GM23338 (cell line): ENCODE results near the gene SIX5. TPM values are rescaled to one million over a fixed set of nuclear protein-coding genes. Genes with fewer than 3 reads are reported as not detected.

Source experiments
- ATAC-seq: fragments of 200-7000 bp; cut with Tn5 transposase; 3 replicates; pipeline ENCODE4 v1.9.1; 2020
- DNase-seq: peaks from one replicate; pipeline ENCODE4 v3.0.0-alpha.2; 2015; ENCODE audit warnings: low spot score
- H2AFZ ChIP-seq: fragments of 200-600 bp; sonication (generic); 2 replicates; pipeline ENCODE4 v1.8.0; 2016; ENCODE audit warnings: antibody characterized with exemption, mild to moderate bottlenecking, moderate library complexity
- H3F3A ChIP-seq: fragments of 200-600 bp; sonication (generic); replicated peaks from 2 replicates; pipeline ENCODE4 v1.8.0; 2017; ENCODE audit warnings: antibody characterized with exemption, mixed run types, low read depth
- H3K27ac ChIP-seq: fragments of 200-600 bp; sonication (generic); 2 replicates; pipeline ENCODE4 v1.6.1; 2016; ENCODE audit warnings: low read depth
- H3K27me3 ChIP-seq: fragments of 200-600 bp; sonication (generic); 2 replicates; pipeline ENCODE4 v1.8.0; 2016; ENCODE audit warnings: mild to moderate bottlenecking, mixed run types, moderate library complexity; ENCODE audit not compliant: insufficient read depth
- H3K36me3 ChIP-seq: fragments of 200-600 bp; sonication (generic); 2 replicates; pipeline ENCODE4 v1.8.0; 2016; ENCODE audit warnings: mild to moderate bottlenecking; ENCODE audit not compliant: insufficient read depth
- H3K4me1 ChIP-seq: fragments of 200-600 bp; sonication (generic); 2 replicates; pipeline ENCODE4 v1.8.0; 2016; ENCODE audit warnings: mild to moderate bottlenecking, moderate library complexity; ENCODE audit not compliant: insufficient read depth
- H3K4me2 ChIP-seq: fragments of 200-600 bp; sonication (generic); 2 replicates; pipeline ENCODE4 v1.7.1; 2017; ENCODE audit warnings: mixed run types
- H3K4me3 ChIP-seq: fragments of 200-600 bp; sonication (generic); 2 replicates; pipeline ENCODE4 v1.6.1; 2016; ENCODE audit warnings: mixed run types
- H3K79me2 ChIP-seq: fragments of 200-600 bp; sonication (generic); replicated peaks from 2 replicates; pipeline ENCODE4 v1.8.0; 2017; ENCODE audit warnings: mild to moderate bottlenecking; ENCODE audit not compliant: insufficient read depth
- H3K9me2 ChIP-seq: fragments of 200-600 bp; sonication (generic); 2 replicates; pipeline ENCODE4 v1.8.0; 2017; ENCODE audit not compliant: insufficient read depth
- H4K20me1 ChIP-seq: fragments of 200-600 bp; sonication (generic); replicated peaks from 2 replicates; pipeline ENCODE4 v1.8.0; 2017; ENCODE audit warnings: mild to moderate bottlenecking; ENCODE audit not compliant: insufficient read depth
- H3K27ac Mint-ChIP-seq: 2 replicates; pipeline ENCODE4 v1.8.0; 2020; ENCODE audit warnings: inconsistent platforms, mild to moderate bottlenecking, moderate library complexity, mixed read lengths
- H3K27me3 Mint-ChIP-seq: 3 replicates; pipeline ENCODE4 v1.8.0; 2022; ENCODE audit warnings: low read depth, mild to moderate bottlenecking, moderate library complexity, mixed read lengths, inconsistent platforms; ENCODE audit not compliant: insufficient read depth, poor library complexity
- H3K36me3 Mint-ChIP-seq: 3 replicates; pipeline ENCODE4 v1.8.0; 2021; ENCODE audit warnings: low read depth, mild to moderate bottlenecking, inconsistent platforms, moderate library complexity, mixed read lengths
- H3K4me1 Mint-ChIP-seq: 3 replicates; pipeline ENCODE4 v1.8.0; 2020; ENCODE audit warnings: mild to moderate bottlenecking, inconsistent platforms, mixed read lengths
- H3K4me3 Mint-ChIP-seq: 3 replicates; pipeline ENCODE4 v1.8.0; 2021; ENCODE audit warnings: moderate library complexity, mild to moderate bottlenecking, inconsistent platforms, mixed read lengths
- H3K9me3 Mint-ChIP-seq: 3 replicates; pipeline ENCODE4 v1.8.0; 2020; ENCODE audit warnings: moderate library complexity, mild to moderate bottlenecking, inconsistent platforms, mixed read lengths
- EZH2 ChIP-seq: fragments of 200-600 bp; sonication (generic); IDR thresholded peaks from one replicate; pipeline ENCODE4 v1.8.0; 2017; ENCODE audit warnings: antibody characterized with exemption, mild to moderate bottlenecking, low read depth; ENCODE audit not compliant: unreplicated experiment
- POLR2AphosphoS5 ChIP-seq: IDR thresholded peaks from 2 replicates; pipeline ENCODE4 v1.6.1; 2016; ENCODE audit warnings: antibody characterized with exemption, low read depth
- REST ChIP-seq: IDR thresholded peaks from one replicate; pipeline ENCODE4 v1.6.1; 2018; ENCODE audit warnings: antibody characterized with exemption; ENCODE audit not compliant: unreplicated experiment
- STAT1 ChIP-seq: IDR thresholded peaks from one replicate; pipeline ENCODE4 v1.6.1; 2016; ENCODE audit warnings: antibody characterized with exemption; ENCODE audit not compliant: unreplicated experiment
- ZNF114 ChIP-seq: fragments of 250-450 bp; sonication (Bioruptor Pico); IDR thresholded peaks from 2 replicates; pipeline ENCODE4 v1.5.0; 2020; ENCODE audit warnings: mild to moderate bottlenecking, moderate library complexity
- ZNF331 ChIP-seq: fragments of 250-450 bp; sonication (Bioruptor Pico); IDR thresholded peaks from 2 replicates; pipeline ENCODE4 v1.5.0; 2020; ENCODE audit warnings: low read depth, mild to moderate bottlenecking, moderate library complexity
- polyA plus RNA-seq: library from polyadenylated mRNA; unstranded; fragments of >200 nt; fragmentation: Nextera tagmentation; extraction: Ambion mirVana; gene quantifications from 2 replicates; pipeline ENCODE4 v1.2.1, GENCODE V29; 2016
- total RNA-seq: library from RNA; depleted of rRNA; stranded (reverse); fragments of >200 nt; shearing (Covaris generic); gene quantifications from 2 replicates; pipeline ENCODE4 v1.2.3, GENCODE V29; 2014

Gene SIX5
- total and polyA plus RNA-seq, 2 experiments from 2014 or later = 10.1 to 22.6 TPM

- peak overlapping the region; percentile 62; the same call in 1 of the 2 replicates for H3K27ac Mint-ChIP-seq
- Histone ChIP-seq H4K20me1 (no peaks in the 10 kb centered on the region; the same call in 1 of the 2 replicates), H2AFZ (no peak overlapping the region), H3K4me1 (peaks cover 40% of the 10 kb centered on the region), H3K9me2 (no peaks in the 10 kb centered on the region), H3K79me2 (no peaks in the 10 kb centered on the region), H3K4me2 (peak overlapping the region; percentile 94), H3K27ac (no peak overlapping the region), H3K36me3 (no peaks in the 10 kb centered on the region), H3K4me3 (peak overlapping the region; percentile 83), H3K27me3 (no peaks in the 10 kb centered on the region), H3F3A (peaks cover 19% of the 10 kb centered on the region)
- H3K4me3 Mint-ChIP-seq = peak overlapping the region; percentile 86
- TF ChIP-seq POLR2AphosphoS5 (peak; percentile 55), ZNF331 (no peak)
- peaks cover 10% of the 10 kb centered on the region for H3K36me3 Mint-ChIP-seq
- H3K9me3 Mint-ChIP-seq = no peaks in the 10 kb centered on the region
- peaks cover 32% of the 10 kb centered on the region for H3K4me1 Mint-ChIP-seq
- H3K27me3 Mint-ChIP-seq = peaks cover 33% of the 10 kb centered on the region
- ATAC-seq (peak; percentile 0), DNase-seq (peak; percentile 76)
These were observed 984 bp downstream of the SIX5 start for GRCh38 chr19:45767881-45768654.

- ATAC-seq (peak; percentile 2), DNase-seq (peak; percentile 79)
- no peaks in the 10 kb centered on the region for H3K9me2 ChIP-seq
- H3K4me2 ChIP-seq = peak overlapping the region; percentile 94
- Mint-ChIP-seq H3K36me3 (peaks cover 10% of the 10 kb centered on the region), H3K4me3 (peak overlapping the region; percentile 86), H3K27me3 (peaks cover 35% of the 10 kb centered on the region), H3K9me3 (no peaks in the 10 kb centered on the region), H3K27ac (no peak overlapping the region; the same call in 1 of the 2 replicates), H3K4me1 (peaks cover 31% of the 10 kb centered on the region)
- H3K4me1 ChIP-seq = peaks cover 40% of the 10 kb centered on the region
- H3K79me2 ChIP-seq = no peaks in the 10 kb centered on the region
- peak overlapping the region; percentile 83 for H3K4me3 ChIP-seq
- peak; percentile 29; the same call in 1 of the 2 replicates for TF ChIP-seq POLR2AphosphoS5
- no peak for TF ChIP-seq REST
- H3K27me3 ChIP-seq = no peaks in the 10 kb centered on the region
- peaks cover 18% of the 10 kb centered on the region for H3F3A ChIP-seq
- H3K27ac ChIP-seq = no peak overlapping the region
- H2AFZ ChIP-seq = no peak overlapping the region
- no peaks in the 10 kb centered on the region for H3K36me3 ChIP-seq
- H4K20me1 ChIP-seq = no peaks in the 10 kb centered on the region; the same call in 1 of the 2 replicates
These were observed 1.6 kb downstream of the SIX5 start for GRCh38 chr19:45767410-45767880.

- Mint-ChIP-seq H3K4me1 (peaks cover 28% of the 10 kb centered on the region), H3K27ac (no peak overlapping the region), H3K4me3 (peak overlapping the region; percentile 86), H3K36me3 (peaks cover 4% of the 10 kb centered on the region; the same call in 2 of the 3 replicates), H3K27me3 (peaks cover 30% of the 10 kb centered on the region), H3K9me3 (no peaks in the 10 kb centered on the region)
- Histone ChIP-seq H4K20me1 (no peaks in the 10 kb centered on the region; the same call in 1 of the 2 replicates), H3K4me1 (peaks cover 40% of the 10 kb centered on the region), H3K4me3 (peak overlapping the region; percentile 83), H3K27me3 (no peaks in the 10 kb centered on the region), H3F3A (peaks cover 18% of the 10 kb centered on the region), H3K9me2 (no peaks in the 10 kb centered on the region), H3K79me2 (no peaks in the 10 kb centered on the region), H2AFZ (no peak overlapping the region), H3K4me2 (peak overlapping the region; percentile 94), H3K27ac (no peak overlapping the region), H3K36me3 (no peaks in the 10 kb centered on the region)
- DNase-seq (no peak), ATAC-seq (no peak)
- no peak for TF ChIP-seq STAT1
- no peak for TF ChIP-seq ZNF114 (CRISPR knock-in tag)
- no peak for TF ChIP-seq EZH2
- TF ChIP-seq POLR2AphosphoS5 = no peak
These were observed 2.1 kb downstream of the SIX5 start for GRCh38 chr19:45766869-45767346.
